HG03575 (cell line): ENCODE results near the gene SPATS2.

Experiments used
- ATAC-seq: cut with Tn5 transposase; IDR thresholded peaks from one replicate; pipeline ENCODE4 v1.9.1; 2021; ENCODE audit not compliant: unreplicated experiment, insufficient number of reproducible peaks, low FRiP score; ENCODE audit errors: extremely low read depth

SPATS2 gene

DNA sequence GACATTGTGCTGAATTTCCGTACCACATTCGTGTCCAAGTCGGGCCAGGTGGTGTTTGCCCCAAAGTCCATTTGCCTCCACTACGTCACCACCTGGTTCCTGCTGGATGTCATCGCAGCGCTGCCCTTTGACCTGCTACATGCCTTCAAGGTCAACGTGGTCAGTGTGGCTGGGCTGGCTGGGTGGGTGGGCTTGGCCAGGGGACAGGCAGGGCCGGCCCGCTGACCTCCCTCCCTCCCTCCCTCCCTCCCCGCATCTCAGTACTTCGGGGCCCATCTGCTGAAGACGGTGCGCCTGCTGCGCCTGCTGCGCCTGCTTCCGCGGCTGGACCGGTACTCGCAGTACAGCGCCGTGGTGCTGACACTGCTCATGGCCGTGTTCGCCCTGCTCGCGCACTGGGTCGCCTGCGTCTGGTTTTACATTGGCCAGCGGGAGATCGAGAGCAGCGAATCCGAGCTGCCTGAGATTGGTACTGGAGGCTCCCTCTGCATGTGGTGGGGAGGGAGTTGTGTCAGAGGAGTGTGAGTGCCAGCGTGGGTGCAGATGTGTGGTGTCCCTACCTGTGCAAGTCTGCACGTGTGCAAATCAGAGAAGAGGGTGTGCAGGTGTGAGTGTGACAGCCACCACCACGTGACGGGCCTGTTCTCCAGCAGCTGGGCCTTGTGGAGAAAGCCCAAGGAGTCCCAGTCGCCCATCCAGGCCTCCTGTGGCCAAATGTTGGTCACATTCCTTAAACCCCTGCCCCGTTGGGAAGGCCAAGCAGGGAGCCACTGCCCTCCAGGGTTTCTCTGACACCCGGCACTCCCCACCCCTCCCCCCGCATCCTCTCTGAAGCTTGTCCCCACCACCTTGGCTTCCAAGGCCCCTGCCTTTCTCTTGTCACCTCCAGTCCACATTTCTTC, 176.9 kb downstream of the SPATS2 start:
- ATAC-seq: no peak

DNA sequence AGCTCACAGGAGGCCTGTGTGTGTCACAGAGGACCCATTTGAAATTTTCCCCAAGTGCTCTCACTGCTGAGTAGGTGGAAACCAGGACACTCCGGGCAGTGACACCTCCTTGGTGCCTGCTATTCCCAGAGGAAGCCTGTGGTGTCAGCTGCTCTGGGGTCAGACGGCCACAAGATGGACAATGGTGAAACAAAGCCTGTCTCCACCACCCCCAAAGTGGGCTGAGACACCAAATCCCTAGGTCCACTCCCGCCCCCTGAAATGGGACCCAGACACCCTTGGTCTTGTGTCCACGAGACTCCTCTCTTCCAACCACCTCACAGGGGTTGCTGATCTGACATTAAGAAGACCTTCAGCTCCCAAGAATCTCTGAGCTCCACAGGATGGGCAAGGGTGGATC, 178.6 kb downstream of the SPATS2 start:
- ATAC-seq: no peak

DNA sequence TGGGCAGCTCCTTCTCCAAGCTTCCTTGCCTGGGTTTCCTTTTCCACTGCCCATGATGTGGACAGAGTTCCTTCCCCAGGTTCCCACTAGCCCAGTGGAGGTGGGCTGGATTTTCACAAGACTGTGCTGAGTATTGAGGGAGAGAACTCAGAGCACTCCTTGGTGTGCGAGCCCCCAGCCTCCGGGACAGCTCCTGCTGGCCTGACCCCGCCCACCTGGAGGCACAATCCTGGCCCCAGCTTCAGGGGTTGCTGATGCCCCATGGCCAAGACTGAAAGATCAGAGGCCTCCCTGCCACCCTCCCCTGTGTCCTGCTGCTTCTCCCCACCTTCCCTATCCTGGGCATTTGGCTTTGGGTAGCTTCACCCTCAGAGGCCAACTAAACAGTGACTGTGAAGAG, 179.2 kb downstream of the SPATS2 start:
- ATAC-seq: no peak

DNA sequence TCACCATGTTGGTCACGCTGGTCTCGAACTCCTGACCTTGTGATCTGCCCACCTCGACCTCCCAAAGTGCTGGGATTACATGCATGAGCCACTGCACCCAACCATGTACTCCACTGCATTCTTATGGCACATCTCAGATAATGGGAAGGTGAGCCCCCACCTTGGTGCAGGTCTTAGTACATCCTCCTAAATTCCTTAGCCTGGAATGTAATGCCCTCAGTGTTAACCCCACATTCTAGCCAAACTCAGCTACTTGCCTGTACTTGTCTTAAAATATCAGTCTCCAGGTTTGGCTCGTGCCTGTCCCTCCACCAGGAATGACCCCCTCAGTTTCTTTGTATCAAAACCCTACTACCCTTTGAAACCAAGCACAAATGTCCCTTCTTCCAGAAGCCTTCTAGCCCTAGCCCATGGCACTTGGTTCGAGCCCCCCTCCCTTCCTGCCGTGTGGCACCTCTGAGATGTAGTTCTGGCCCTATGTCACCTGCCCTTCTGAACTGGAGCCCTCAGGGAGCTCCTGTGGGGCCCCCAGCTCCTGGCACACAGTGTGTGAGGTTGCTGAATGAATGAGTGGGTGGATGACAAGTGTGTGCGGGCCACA, 179.9 kb downstream of the SPATS2 start:
- ATAC-seq: no peak

DNA sequence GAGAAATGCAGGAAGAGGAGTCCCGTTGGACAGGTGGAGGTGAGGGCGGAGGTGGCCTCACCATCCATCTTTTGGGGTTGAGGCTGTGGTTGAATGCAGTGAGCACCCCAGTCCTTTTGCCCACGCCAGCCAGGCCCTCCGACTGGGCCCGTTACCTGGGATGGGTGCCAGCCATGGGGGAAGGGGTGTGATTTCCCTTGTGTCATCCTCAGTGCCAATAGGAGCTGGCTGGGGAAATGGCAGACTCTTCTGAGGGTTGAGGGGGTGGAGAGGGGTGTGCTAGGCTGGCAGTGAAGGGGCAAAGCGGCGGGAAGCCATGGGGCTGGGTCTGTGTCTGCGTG, 181.2 kb downstream of the SPATS2 start:
- ATAC-seq: no peak

DNA sequence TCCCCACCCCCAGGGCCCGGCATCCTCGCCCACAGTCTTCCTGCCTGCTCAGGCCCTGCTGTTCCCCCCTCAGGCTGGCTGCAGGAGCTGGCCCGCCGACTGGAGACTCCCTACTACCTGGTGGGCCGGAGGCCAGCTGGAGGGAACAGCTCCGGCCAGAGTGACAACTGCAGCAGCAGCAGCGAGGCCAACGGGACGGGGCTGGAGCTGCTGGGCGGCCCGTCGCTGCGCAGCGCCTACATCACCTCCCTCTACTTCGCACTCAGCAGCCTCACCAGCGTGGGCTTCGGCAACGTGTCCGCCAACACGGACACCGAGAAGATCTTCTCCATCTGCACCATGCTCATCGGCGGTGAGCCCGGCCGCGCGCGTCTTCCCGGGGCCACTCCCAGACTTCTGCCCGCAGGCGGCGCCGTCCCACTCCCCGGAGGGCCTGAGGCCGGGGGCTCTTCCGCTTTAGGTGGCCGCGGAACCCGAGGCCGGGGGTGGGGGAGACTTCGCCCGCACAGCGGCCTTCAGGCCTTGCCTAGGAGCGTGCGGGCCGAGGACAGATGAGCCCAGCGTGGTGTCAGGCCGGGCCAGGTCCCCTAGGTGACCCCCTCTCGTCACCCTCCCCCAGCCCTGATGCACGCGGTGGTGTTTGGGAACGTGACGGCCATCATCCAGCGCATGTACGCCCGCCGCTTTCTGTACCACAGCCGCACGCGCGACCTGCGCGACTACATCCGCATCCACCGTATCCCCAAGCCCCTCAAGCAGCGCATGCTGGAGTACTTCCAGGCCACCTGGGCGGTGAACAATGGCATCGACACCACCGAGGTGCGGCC, 181.8 kb downstream of the SPATS2 start:
- no peak for ATAC-seq

DNA sequence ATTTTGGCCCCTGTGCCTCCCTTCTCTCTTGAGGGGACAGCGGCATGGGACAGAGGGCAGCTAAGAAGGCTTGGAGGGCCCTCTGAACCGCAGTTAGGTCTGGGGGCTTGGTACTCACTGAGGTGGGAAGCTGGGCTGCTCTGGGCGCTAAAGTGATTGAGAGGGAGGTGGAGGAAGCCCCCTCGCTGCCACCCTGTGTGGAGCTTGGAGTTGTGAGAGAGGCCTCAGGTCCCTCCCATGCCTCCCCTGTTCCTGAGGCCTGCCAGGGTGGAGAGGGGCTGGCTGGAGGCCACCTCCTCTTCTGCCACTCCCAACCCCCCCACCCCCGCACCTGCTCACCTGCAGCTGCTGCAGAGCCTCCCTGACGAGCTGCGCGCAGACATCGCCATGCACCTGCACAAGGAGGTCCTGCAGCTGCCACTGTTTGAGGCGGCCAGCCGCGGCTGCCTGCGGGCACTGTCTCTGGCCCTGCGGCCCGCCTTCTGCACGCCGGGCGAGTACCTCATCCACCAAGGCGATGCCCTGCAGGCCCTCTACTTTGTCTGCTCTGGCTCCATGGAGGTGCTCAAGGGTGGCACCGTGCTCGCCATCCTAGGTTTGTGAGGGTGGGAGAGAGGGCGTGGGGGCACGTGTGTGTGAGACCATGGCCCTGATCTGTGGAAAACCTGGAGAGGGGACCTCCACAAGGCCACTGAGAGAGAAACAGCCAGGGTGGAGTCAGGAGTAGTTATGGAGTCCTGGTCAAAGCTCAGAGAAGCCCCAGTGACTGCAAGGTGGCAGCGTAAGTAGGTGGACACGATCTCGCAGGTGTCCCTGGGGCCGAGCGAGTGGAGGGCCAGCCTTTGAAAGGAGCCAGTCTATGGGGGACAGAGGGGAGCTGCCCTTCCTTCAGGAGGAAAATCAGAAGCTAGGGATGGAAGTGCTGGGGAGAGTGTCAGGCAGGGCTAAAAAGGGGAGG, 182.8 kb downstream of the SPATS2 start:
- ATAC-seq: no peak

DNA sequence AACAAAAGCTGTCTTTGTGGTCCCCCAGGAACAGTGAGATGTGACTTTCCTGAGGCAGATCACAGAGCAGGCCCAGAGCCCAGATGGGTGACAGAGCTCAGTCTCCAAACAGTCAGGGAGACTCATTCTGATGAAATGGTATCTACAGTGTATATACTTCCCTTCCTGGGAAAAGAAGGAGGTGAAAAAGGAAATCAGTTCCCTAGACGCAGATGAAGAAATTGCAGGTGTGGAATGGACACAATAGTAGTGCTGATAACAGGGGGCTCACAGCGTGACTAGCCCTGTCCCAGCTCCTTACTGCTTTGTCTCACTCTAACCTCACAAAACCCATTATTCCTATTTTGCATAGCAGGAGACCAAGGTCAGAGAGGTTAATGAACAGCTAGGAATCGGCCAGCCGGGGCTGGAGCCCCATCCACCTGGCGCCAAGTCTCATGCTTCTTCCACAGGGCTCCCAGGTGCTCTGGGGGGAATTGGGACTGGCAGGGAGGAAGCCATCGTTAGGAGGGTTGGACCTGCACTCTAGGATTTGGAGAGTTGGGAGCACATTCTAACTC, 183.5 kb downstream of the SPATS2 start:
- ATAC-seq: no peak

DNA sequence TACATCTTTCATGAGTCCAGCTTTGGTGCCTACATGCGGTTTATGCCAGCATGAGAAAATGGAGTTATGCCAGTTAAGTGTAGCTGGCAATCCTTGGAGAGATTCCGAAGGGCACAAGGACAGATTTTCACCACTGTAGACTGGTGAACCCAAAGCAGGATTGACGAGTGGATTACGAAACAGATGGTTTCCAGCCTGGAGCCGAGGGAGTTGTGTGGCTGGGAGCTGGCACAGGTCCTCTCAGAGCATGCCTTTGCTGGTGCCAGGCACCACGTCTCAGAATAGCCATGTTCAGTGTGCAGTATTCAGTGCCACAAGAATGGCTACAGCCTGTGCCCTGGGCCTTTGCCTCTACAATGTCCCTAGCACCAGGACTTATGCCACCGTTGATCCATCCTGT, 184.8 kb downstream of the SPATS2 start:
- ATAC-seq: no peak

DNA sequence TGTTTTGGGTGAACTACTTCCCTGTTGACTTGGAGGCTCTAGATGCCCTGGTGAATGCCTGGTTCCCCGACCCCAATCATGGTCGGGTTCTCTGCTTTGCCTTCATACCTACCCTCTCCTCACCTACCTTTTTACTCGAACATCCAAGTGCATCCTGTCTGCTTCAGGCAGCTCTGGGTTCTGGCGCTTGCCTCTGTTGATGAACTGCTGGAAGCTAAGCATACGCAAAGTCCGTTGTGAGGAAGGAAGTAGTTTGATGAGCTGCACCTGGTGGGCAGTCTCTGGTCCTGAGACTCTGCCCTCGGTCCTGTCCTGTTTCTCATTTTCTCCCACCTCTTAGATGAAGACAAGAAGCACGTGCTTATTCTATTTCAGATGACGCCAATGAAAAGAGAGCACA, 185.2 kb downstream of the SPATS2 start:
- ATAC-seq: no peak

DNA sequence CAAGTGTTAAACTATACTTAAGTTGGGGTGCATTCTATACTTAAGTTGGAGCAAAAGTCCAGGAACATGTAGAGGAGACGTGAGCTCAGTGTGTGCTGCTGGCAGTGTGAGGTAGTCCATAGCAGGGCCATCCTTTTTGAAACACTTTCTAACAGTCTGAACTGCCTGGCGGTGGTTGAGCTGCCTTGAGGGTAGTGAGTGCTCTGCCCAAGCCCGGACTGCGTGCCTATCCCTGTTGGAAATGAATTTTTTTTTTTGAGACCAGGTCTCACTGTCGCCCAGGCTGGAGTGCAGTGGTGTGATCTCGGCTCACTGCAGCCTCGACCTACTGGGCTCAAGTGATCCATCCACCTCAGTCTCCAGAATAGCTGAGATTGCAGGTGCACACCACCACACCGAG, 185.6 kb downstream of the SPATS2 start:
- ATAC-seq: no peak

DNA sequence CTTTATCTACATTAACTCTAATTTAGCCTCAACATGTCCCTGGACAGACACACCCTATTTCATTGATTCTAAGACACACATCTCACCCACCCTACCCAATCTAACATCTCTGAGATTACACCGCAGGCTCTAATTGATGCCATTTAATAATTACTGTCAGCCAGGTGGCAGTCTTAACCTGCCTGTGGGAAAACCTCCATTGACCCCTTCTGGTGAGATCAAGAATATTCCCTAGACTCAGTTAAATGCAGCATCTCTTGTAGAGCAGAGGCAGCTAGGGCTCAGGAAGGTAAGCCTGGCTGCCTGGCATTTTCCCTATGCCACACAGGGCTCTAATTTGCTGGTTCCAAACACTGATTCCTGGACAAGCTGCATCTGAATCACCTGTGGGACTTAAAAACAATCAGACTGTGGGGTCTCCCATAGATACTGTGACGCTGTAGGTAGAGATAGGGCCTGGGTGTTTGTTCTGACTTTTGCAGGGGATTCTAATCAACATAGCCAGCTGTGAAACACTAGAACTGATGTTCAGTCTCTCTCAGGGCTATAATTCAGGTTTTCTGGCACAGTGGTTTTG, 186.3 kb downstream of the SPATS2 start:
- ATAC-seq: no peak

DNA sequence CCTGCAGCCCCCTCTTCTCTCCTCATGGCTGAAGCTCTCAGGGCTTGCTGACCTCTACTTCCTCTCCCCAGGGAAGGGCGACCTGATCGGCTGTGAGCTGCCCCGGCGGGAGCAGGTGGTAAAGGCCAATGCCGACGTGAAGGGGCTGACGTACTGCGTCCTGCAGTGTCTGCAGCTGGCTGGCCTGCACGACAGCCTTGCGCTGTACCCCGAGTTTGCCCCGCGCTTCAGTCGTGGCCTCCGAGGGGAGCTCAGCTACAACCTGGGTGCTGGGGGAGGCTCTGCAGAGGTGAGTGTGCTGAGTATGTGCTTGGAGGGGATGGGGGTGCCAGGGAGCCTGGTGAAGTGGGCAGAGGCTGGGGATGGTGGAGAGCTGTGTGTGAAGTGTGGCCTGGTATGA, 187.0 kb downstream of the SPATS2 start:
- no peak for ATAC-seq

DNA sequence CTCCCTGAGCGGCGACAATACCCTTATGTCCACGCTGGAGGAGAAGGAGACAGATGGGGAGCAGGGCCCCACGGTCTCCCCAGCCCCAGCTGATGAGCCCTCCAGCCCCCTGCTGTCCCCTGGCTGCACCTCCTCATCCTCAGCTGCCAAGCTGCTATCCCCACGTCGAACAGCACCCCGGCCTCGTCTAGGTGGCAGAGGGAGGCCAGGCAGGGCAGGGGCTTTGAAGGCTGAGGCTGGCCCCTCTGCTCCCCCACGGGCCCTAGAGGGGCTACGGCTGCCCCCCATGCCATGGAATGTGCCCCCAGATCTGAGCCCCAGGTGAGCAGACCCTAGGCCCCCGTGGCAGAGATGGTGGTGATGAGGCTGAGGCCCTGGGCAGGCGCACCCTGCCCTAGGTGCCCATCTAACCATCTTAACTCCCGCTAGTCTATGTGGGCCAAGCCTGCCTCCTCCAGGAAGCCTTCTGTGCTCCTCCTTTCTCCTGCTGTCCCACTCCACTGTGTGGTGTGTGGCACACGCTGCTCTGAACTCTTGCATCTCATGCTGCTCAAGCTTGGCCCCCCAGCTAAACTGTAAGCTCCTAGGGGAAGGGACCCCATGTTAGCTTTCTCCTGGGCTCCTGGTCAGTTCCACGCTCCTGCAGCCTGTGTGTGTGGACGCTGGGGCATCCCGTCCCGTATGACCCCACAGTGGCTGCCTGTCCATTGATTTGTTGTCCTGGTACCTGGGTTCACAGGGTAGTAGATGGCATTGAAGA, 188.5 kb downstream of the SPATS2 start:
- no peak for ATAC-seq

DNA sequence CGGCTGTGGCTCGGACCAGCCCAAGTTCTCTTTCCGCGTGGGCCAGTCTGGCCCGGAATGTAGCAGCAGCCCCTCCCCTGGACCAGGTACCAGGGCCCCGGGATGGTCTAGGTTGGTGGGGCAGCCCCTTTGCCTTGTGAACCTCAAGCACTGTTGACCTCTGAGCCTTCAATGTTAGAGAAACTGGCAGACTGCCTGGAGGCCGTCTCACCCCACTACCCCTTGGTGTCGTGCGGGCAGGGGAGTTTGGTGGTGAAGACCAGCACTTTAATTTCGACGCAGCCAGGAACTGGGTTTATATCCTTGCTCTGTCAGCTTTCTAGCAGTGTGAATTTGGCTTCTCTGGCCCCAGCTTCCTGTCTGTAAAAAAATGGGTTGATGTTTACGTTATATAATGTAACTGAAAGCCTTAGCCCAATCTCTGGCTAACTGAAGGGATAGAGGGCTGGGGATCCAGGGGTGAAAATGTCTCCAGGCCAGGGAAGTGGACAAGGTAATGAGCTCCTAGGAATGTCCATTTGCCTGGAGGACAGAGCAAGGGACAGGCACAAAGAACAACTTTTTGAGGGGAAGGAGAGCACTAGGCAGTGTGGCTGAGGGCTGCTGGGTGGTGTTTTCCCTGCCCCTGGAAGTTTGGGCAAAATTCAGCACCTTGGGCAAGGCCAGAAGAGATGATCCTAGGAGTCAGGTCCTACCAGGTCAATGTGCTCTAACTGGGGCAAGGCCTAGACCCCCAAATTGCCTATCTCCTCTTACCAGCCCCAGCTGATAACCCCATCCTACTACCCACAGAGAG, 189.3 kb downstream of the SPATS2 start:
- ATAC-seq: no peak

DNA sequence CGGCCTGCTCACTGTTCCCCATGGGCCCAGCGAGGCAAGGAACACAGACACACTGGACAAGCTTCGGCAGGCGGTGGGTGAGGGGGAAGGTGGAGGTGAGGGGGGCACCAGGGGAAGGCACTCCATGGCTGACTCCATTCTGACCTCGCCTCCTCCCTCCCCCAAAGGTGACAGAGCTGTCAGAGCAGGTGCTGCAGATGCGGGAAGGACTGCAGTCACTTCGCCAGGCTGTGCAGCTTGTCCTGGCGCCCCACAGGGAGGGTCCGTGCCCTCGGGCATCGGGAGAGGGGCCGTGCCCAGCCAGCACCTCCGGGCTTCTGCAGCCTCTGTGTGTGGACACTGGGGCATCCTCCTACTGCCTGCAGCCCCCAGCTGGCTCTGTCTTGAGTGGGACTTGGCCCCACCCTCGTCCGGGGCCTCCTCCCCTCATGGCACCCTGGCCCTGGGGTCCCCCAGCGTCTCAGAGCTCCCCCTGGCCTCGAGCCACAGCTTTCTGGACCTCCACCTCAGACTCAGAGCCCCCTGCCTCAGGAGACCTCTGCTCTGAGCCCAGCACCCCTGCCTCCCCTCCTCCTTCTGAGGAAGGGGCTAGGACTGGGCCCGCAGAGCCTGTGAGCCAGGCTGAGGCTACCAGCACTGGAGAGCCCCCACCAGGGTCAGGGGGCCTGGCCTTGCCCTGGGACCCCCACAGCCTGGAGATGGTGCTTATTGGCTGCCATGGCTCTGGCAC, 190.1 kb downstream of the SPATS2 start:
- ATAC-seq: no peak
